Right renal pelvis (tissue), 4 donors: ENCODE results near the gene GNGT2. TPM values are rescaled to one million over a fixed set of nuclear protein-coding genes. Genes with fewer than 3 reads are reported as not detected.
"Not testable (repeated sequence)": the region's sequence is repeated elsewhere in the genome, so short reads cannot be mapped to it uniquely, and the experiment has no call there.

Source experiments
- DNase-seq, 4 donors: peaks; one replicate each; pipeline ENCODE4 v3.0.0-alpha.2; 2013; ENCODE audit warnings: low read depth in 4 of 4, low spot score in 3 of 4, missing footprints in 1 of 4
- polyA plus RNA-seq, 4 donors: library from polyadenylated mRNA; unstranded; fragments of 120-200 nt; gene quantifications; one replicate each; pipeline ENCODE4 v1.2.1, GENCODE V29; 2013; ENCODE audit not compliant: insufficient read length in 4 of 4

Gene GNGT2
- polyA plus RNA-seq, 4 donors, result 1.8 to 2.8 (median 1.8) TPM

GRCh38 chr17:49213399-49213798, 3.0 kb upstream of the GNGT2 start:
- DNase-seq, result no peak

- DNase-seq, result no peak
Observed at GRCh38 chr17:49209061-49209571, 1.3 kb downstream of the GNGT2 start.

GRCh38 chr17:49204516-49204915, 5.9 kb downstream of the GNGT2 start:
- no peak for DNase-seq

GRCh38 chr17:49203796-49204195, 6.6 kb downstream of the GNGT2 start:
- no peak for DNase-seq

GRCh38 chr17:49201481-49201927, 8.9 kb downstream of the GNGT2 start:
- no peak for DNase-seq

GRCh38 chr17:49200423-49201083, 9.8 kb downstream of the GNGT2 start:
- DNase-seq, result no peak

- DNase-seq, result no peak
Observed at GRCh38 chr17:49198211-49198610, 12.2 kb downstream of the GNGT2 start.

- no peak for DNase-seq
Observed at GRCh38 chr17:49197346-49197998, 12.9 kb downstream of the GNGT2 start.

- no peak for DNase-seq
Observed at GRCh38 chr17:49196520-49196919, 13.9 kb downstream of the GNGT2 start.

- DNase-seq, result no peak
Observed at GRCh38 chr17:49195751-49196150, 14.6 kb downstream of the GNGT2 start.

- no peak for DNase-seq
Observed at GRCh38 chr17:49194297-49194607, 16.1 kb downstream of the GNGT2 start.

GRCh38 chr17:49193513-49194296, 16.7 kb downstream of the GNGT2 start:
- peak; percentile 52 to 77 (median 64) for DNase-seq

- peak; percentile 80 to 92 (median 84) for DNase-seq
Observed at GRCh38 chr17:49191917-49192741, 18.2 kb downstream of the GNGT2 start.

GRCh38 chr17:49191409-49191916, 18.9 kb downstream of the GNGT2 start:
- DNase-seq, result no peak

GRCh38 chr17:49190932-49191331, 19.4 kb downstream of the GNGT2 start:
- DNase-seq, result no peak

GRCh38 chr17:49187301-49187700, 23.1 kb downstream of the GNGT2 start:
- DNase-seq, result no peak

GRCh38 chr17:49185381-49185780, 25.0 kb downstream of the GNGT2 start:
- DNase-seq, result not testable (repeated sequence)

- not testable (repeated sequence) for DNase-seq
Observed at GRCh38 chr17:49184522-49184921, 25.9 kb downstream of the GNGT2 start.

GRCh38 chr17:49183801-49184200, 26.6 kb downstream of the GNGT2 start:
- no peak for DNase-seq

GRCh38 chr17:49183341-49183740, 27.0 kb downstream of the GNGT2 start:
- DNase-seq, result no peak
